Body of pancreas (tissue), 4 donors: ENCODE measurements around the gene LCMT1.

Experiments
- POLR2A ChIP-seq, 3 donors: fragments of 450-650 bp; IDR thresholded peaks; one replicate each; pipeline ENCODE4 v1.6.1; 2016; ENCODE audit warnings: antibody characterized with exemption in 3 of 3, mild to moderate bottlenecking in 2 of 3
- TF ChIP-seq, protein P1 (sequence below), 7 experiments: fragments of 450-650 bp in 4 of 7; fragments of 200-600 bp in 3 of 7; sonication (generic) in 3 of 7; IDR thresholded peaks; one replicate each; pipeline ENCODE4 v1.5.1; 2016 to 2019; ENCODE audit warnings: antibody characterized with exemption in 7 of 7

DNA sequence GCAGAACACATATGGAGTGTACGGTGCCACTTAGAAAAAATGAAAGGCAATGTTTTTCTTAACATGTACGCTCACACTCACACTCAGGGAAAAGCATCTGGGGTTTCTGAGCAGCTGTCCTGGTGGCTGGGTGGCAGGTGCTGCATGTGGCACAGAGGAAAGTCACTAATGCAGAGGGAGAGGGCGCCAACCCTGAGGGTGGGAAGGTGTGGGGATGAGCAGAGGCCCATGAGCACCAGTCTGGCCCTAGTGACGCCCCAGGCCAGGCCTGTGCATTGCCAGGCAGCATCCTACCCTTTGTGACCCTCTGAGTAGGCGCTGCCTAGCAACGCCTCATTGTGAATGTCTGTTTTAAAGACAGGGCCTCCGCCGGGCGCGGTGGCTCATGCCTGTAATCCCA is 19.1 kb upstream of the LCMT1 start:
- TF ChIP-seq POLR2A (IDR thresholded peaks at IDR 0.05), result no peak
- TF ChIP-seq, protein P1, sequence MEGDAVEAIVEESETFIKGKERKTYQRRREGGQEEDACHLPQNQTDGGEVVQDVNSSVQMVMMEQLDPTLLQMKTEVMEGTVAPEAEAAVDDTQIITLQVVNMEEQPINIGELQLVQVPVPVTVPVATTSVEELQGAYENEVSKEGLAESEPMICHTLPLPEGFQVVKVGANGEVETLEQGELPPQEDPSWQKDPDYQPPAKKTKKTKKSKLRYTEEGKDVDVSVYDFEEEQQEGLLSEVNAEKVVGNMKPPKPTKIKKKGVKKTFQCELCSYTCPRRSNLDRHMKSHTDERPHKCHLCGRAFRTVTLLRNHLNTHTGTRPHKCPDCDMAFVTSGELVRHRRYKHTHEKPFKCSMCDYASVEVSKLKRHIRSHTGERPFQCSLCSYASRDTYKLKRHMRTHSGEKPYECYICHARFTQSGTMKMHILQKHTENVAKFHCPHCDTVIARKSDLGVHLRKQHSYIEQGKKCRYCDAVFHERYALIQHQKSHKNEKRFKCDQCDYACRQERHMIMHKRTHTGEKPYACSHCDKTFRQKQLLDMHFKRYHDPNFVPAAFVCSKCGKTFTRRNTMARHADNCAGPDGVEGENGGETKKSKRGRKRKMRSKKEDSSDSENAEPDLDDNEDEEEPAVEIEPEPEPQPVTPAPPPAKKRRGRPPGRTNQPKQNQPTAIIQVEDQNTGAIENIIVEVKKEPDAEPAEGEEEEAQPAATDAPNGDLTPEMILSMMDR (IDR thresholded peaks at IDR 0.05), result no peak
